ENCODE data around the gene AMHR2. TPM values are rescaled to one million over a fixed set of nuclear protein-coding genes. Genes with fewer than 3 reads are reported as not detected.

The AMHR2 gene
- polyA plus RNA-seq, 1 donor from 2014 or later = not detected

GRCh38 chr12:53452159-53453077 lies 28.8 kb downstream of the AMHR2 start:
- TF ChIP-seq EP300 (conservative IDR thresholded peaks at IDR 0.05; ENCODE audit: poor library complexity, severe bottlenecking) (no peak), RAD21 (conservative IDR thresholded peaks at IDR 0.05) (no peak), REST (IDR thresholded peaks at IDR 0.05; ENCODE audit: borderline replicate concordance) (peak; percentile 66), EZH2 (IDR thresholded peaks at IDR 0.05; ENCODE audit: borderline replicate concordance, insufficient read depth, low read length, poor library complexity, severe bottlenecking) (no peak), CTCF (IDR thresholded peaks at IDR 0.05; ENCODE audit: poor library complexity, severe bottlenecking) (peak; percentile 45), SMC3 (conservative IDR thresholded peaks at IDR 0.05; ENCODE audit: poor library complexity) (no peak), MXI1 (conservative IDR thresholded peaks at IDR 0.05; ENCODE audit: poor library complexity, severe bottlenecking) (no peak)
- H3K79me2 ChIP-seq (replicated peaks; ENCODE audit: insufficient read depth, low read length) = peaks cover 39% of the 10 kb centered on the region

GRCh38 chr12:53453953-53454640 lies 30.4 kb downstream of the AMHR2 start:
- H3K4me3 ChIP-seq (ENCODE audit: low read length) = peak overlapping the region; percentile 76
- H3K9me2 ChIP-seq (ENCODE audit: insufficient read depth, low read length) = no peaks in the 10 kb centered on the region
- peaks cover 42% of the 10 kb centered on the region for H3K79me2 ChIP-seq (replicated peaks; ENCODE audit: insufficient read depth, low read length)
- H4K20me1 ChIP-seq (ENCODE audit: insufficient read depth) = peaks cover 25% of the 10 kb centered on the region
- H3K4me2 ChIP-seq (ENCODE audit: low read length) = peak overlapping the region; percentile 91
- H3K36me3 ChIP-seq (ENCODE audit: insufficient read depth, low read length) = peaks cover 9% of the 10 kb centered on the region
- H3F3A ChIP-seq (ENCODE audit: insufficient read depth, low read length, poor library complexity, severe bottlenecking) = no peaks in the 10 kb centered on the region
- H3K9ac ChIP-seq (ENCODE audit: low read length) = peak overlapping the region; percentile 97
- H3K9me3 ChIP-seq (ENCODE audit: low read length) = no peaks in the 10 kb centered on the region
- TF ChIP-seq SMC3 (conservative IDR thresholded peaks at IDR 0.05; ENCODE audit: poor library complexity) = no peak
- TF ChIP-seq EP300 (conservative IDR thresholded peaks at IDR 0.05; ENCODE audit: poor library complexity, severe bottlenecking) = no peak
- no peak for TF ChIP-seq REST (IDR thresholded peaks at IDR 0.05; ENCODE audit: borderline replicate concordance)
- TF ChIP-seq MXI1 (conservative IDR thresholded peaks at IDR 0.05; ENCODE audit: poor library complexity, severe bottlenecking) = no peak
- no peak for TF ChIP-seq POLR2AphosphoS5 (IDR thresholded peaks at IDR 0.05)
- no peak for TF ChIP-seq RAD21 (conservative IDR thresholded peaks at IDR 0.05)
- TF ChIP-seq TAF1 (IDR thresholded peaks at IDR 0.05; ENCODE audit: low read depth) = no peak
- no peak for TF ChIP-seq EZH2 (IDR thresholded peaks at IDR 0.05; ENCODE audit: borderline replicate concordance, insufficient read depth, low read length, poor library complexity, severe bottlenecking)
- TF ChIP-seq CTCF (IDR thresholded peaks at IDR 0.05; ENCODE audit: poor library complexity, severe bottlenecking) = no peak
- H2AFZ ChIP-seq (ENCODE audit: low read depth, low read length) = no peak overlapping the region
- H3K27me3 ChIP-seq (ENCODE audit: insufficient read depth, low read depth, low read length) = no peaks in the 10 kb centered on the region
- no peak overlapping the region for H3K27ac ChIP-seq (ENCODE audit: low read length)

More at GRCh38 chr12:53452159-53453077, 28.8 kb downstream of the AMHR2 start:
- peak overlapping the region; percentile 95 for H3K27ac ChIP-seq (ENCODE audit: low read length)
- H4K20me1 ChIP-seq (ENCODE audit: insufficient read depth) = peaks cover 21% of the 10 kb centered on the region
- no peaks in the 10 kb centered on the region for H3K9me3 ChIP-seq (ENCODE audit: low read length)
- no peak overlapping the region for H2AFZ ChIP-seq (ENCODE audit: low read depth, low read length)
- H3F3A ChIP-seq (ENCODE audit: insufficient read depth, low read length, poor library complexity, severe bottlenecking) = no peaks in the 10 kb centered on the region
- no peaks in the 10 kb centered on the region for H3K9me2 ChIP-seq (ENCODE audit: insufficient read depth, low read length)
- H3K27me3 ChIP-seq (ENCODE audit: insufficient read depth, low read depth, low read length) = no peaks in the 10 kb centered on the region
- H3K4me2 ChIP-seq (ENCODE audit: low read length) = peak overlapping the region; percentile 91
- peaks cover 9% of the 10 kb centered on the region for H3K36me3 ChIP-seq (ENCODE audit: insufficient read depth, low read length)
- H3K9ac ChIP-seq (ENCODE audit: low read length) = peak overlapping the region; percentile 97
- H3K4me3 ChIP-seq (ENCODE audit: low read length) = peak overlapping the region; percentile 76

All from neural cell (in vitro differentiated cells).